GM12891 (cell line): ENCODE measurements around the gene DDX46.

Experiments
- POLR2A ChIP-seq: IDR thresholded peaks from 2 replicates; pipeline ENCODE4 v1.6.1; 2011; ENCODE audit warnings: low read depth, low read length, control low read depth
- POLR2AphosphoS5 ChIP-seq: IDR thresholded peaks from 2 replicates; pipeline ENCODE4 v1.6.1; 2011; ENCODE audit warnings: low read depth, low read length, control low read depth
- TAF1 ChIP-seq: IDR thresholded peaks from 2 replicates; pipeline ENCODE4 v1.6.1; 2011; ENCODE audit warnings: low read depth, low read length, control low read depth

DNA sequence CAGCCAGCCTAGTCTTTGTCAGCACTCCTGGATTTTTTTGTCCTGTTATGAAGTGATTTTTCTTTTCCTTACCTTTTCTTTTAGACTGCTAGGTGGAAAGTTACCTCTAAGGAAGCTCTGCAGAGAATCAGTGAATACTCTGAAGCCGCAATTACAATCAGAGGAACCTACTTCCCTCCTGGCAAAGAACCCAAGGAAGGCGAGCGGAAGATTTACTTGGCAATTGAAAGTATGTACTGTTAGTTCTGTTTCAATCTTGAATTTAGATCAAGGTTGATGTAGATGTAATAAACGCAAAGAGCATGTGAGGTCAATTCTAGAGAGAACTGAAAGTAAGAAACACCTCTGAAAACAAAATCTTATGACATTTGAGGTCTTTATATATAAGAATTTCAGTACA is 60.2 kb downstream of the DDX46 start:
- TF ChIP-seq POLR2A: no peak
- TF ChIP-seq POLR2AphosphoS5: no peak
- no peak for TF ChIP-seq TAF1
